AG10803 (cell line): ENCODE results near the gene XCL2.

Experiments used
- DNase-seq: peaks from one replicate; pipeline ENCODE4 v3.0.0; 2010; ENCODE audit warnings: low read depth
- H3K4me3 ChIP-seq: 2 replicates; pipeline ENCODE4 v1.5.1; 2011; ENCODE audit warnings: mild to moderate bottlenecking, low read length, control low read depth
- TF ChIP-seq, protein P1 (sequence below): conservative IDR thresholded peaks from 2 replicates; pipeline ENCODE4 v1.5.1; 2011; ENCODE audit warnings: mild to moderate bottlenecking, low read length, control low read depth, inconsistent platforms

Gene XCL2

GRCh38 chr1:168568346-168568745, 24.5 kb upstream of the XCL2 start:
- H3K4me3 ChIP-seq: no peak overlapping the region
- TF ChIP-seq, protein P1, sequence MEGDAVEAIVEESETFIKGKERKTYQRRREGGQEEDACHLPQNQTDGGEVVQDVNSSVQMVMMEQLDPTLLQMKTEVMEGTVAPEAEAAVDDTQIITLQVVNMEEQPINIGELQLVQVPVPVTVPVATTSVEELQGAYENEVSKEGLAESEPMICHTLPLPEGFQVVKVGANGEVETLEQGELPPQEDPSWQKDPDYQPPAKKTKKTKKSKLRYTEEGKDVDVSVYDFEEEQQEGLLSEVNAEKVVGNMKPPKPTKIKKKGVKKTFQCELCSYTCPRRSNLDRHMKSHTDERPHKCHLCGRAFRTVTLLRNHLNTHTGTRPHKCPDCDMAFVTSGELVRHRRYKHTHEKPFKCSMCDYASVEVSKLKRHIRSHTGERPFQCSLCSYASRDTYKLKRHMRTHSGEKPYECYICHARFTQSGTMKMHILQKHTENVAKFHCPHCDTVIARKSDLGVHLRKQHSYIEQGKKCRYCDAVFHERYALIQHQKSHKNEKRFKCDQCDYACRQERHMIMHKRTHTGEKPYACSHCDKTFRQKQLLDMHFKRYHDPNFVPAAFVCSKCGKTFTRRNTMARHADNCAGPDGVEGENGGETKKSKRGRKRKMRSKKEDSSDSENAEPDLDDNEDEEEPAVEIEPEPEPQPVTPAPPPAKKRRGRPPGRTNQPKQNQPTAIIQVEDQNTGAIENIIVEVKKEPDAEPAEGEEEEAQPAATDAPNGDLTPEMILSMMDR: no peak
- no peak for DNase-seq

- DNase-seq: no peak
- no peak overlapping the region for H3K4me3 ChIP-seq
- TF ChIP-seq, protein P1: no peak
Measured at GRCh38 chr1:168567568-168567967, 23.8 kb upstream of the XCL2 start.

GRCh38 chr1:168567007-168567406, 23.2 kb upstream of the XCL2 start:
- no peak for DNase-seq

DNA sequence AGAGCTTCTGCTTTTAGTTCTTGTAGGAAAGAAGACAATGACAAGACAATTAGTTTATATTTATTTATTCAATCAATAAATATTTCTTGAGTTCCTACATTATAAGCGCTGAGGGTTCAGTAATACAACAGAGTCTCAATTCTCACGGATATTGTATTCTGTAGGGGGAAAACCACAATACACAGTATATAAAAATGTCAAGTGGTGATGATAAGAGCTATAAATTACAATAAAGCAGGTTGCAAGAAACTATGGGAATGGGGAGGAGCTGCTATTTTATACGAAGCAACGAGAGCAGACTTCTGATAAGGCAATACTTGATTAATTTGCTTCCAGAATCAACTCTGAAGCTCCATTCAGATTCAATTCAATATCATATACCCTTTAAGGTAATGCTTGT, 22.0 kb upstream of the XCL2 start:
- TF ChIP-seq, protein P1: no peak
- no peak for DNase-seq
- H3K4me3 ChIP-seq: no peak overlapping the region

More at GRCh38 chr1:168567007-168567406, 23.2 kb upstream of the XCL2 start:
- no peak overlapping the region for H3K4me3 ChIP-seq
- TF ChIP-seq, protein P1: no peak

- TF ChIP-seq, protein P1: no peak
- DNase-seq: no peak
Measured at GRCh38 chr1:168561989-168562388, 18.2 kb upstream of the XCL2 start.

GRCh38 chr1:168560370-168560769, 16.6 kb upstream of the XCL2 start:
- DNase-seq: no peak
- no peak overlapping the region for H3K4me3 ChIP-seq
- TF ChIP-seq, protein P1: no peak

More at GRCh38 chr1:168561989-168562388, 18.2 kb upstream of the XCL2 start:
- H3K4me3 ChIP-seq: no peak overlapping the region

- DNase-seq: no peak
- no peak overlapping the region for H3K4me3 ChIP-seq
- TF ChIP-seq, protein P1: no peak
Measured at GRCh38 chr1:168556647-168557046, 12.8 kb upstream of the XCL2 start.
